HL-60/S4 (cell line): ENCODE measurements around the gene TEN1.

Experiments
- in situ Hi-C: fragments of 300-500 bp; cut with MboI; formaldehyde crosslinking; loops from 2 replicates; pipeline ENCODE4 v1.14.3; 2022; ENCODE audit warnings: low sequenced_read_pairs

The TEN1 gene

GRCh38 chr17:76049239-76049638, 70.2 kb downstream of the TEN1 start:
- in situ Hi-C loops: no loop called here

GRCh38 chr17:76049836-76050537, 70.9 kb downstream of the TEN1 start:
- in situ Hi-C loops: no loop called here
